Stimulated activated CD4-positive, alpha-beta T cell treated with anti-CD3 and anti-CD28 coated beads, Interleukin-4, amount 100 ng/mL, for 4 hours (primary cell): Measurements from ENCODE around the gene PCDHB8.
A peak's percentile ranks its signal among the peaks of the same experiment; 100 is the strongest.
"Not testable (repeated sequence)": the region's sequence is repeated elsewhere in the genome, so short reads cannot be mapped to it uniquely, and the experiment has no call there.

ENCODE experiments used
- DNase-seq, 2 experiments: peaks; one replicate each; pipeline ENCODE4 v3.0.0-alpha.2; 2020

Gene PCDHB8

GRCh38 chr5:141177577-141178191 lies at the start of gene PCDHB8:
TSS of gene PCDHB8 (plus strand) at chr5:141177790. CDS start at chr5:141178035, 245 bp downstream.
- DNase-seq = not testable (repeated sequence)

GRCh38 chr5:141135030-141135717 lies 42.4 kb upstream of the PCDHB8 start, which contains the start of gene PCDHB5:
TSS of gene PCDHB5 (plus strand) at chr5:141135206. CDS start at chr5:141135435, 229 bp downstream.
- no peak for DNase-seq

GRCh38 chr5:141135718-141136266 lies 41.8 kb upstream of the PCDHB8 start:
- no peak for DNase-seq

GRCh38 chr5:141137346-141137745 lies 40.2 kb upstream of the PCDHB8 start:
- not testable (repeated sequence) for DNase-seq

GRCh38 chr5:141149812-141150211 lies 27.8 kb upstream of the PCDHB8 start, which contains the start of gene PCDHB6:
TSS of gene PCDHB6 (plus strand) at chr5:141150057. CDS start at chr5:141150258, 201 bp downstream.
- no peak for DNase-seq

GRCh38 chr5:141150224-141150992 lies 27.2 kb upstream of the PCDHB8 start:
- no peak for DNase-seq

- no peak for DNase-seq
These were observed 26.6 kb upstream of the PCDHB8 start for GRCh38 chr5:141150993-141151325.

- DNase-seq = not testable (repeated sequence)
These were observed 26.0 kb upstream of the PCDHB8 start for GRCh38 chr5:141151632-141152031.

GRCh38 chr5:141152096-141152495 lies 25.5 kb upstream of the PCDHB8 start:
- not testable (repeated sequence) for DNase-seq

GRCh38 chr5:141155540-141156374 lies 21.8 kb upstream of the PCDHB8 start:
- no peak for DNase-seq

- not testable (repeated sequence) for DNase-seq
These were observed 20.2 kb upstream of the PCDHB8 start for GRCh38 chr5:141157356-141157755.

- DNase-seq = not testable (repeated sequence)
These were observed 19.7 kb upstream of the PCDHB8 start for GRCh38 chr5:141157901-141158300.

- peak in 1 of 2 experiments; percentile 6 for DNase-seq
These were observed 5.0 kb upstream of the PCDHB8 start, which contains the start of gene PCDHB7 for GRCh38 chr5:141172381-141173204. TSS of gene PCDHB7 (plus strand) at chr5:141172644. CDS start at chr5:141172836, 192 bp downstream.

- DNase-seq = not testable (repeated sequence)
These were observed 3.1 kb upstream of the PCDHB8 start for GRCh38 chr5:141174291-141175104.

GRCh38 chr5:141175933-141176332 lies 1.7 kb upstream of the PCDHB8 start:
- DNase-seq = no peak

- not testable (repeated sequence) for DNase-seq
These were observed 1.8 kb downstream of the PCDHB8 start for GRCh38 chr5:141179371-141179770.

- DNase-seq = not testable (repeated sequence)
These were observed 2.3 kb downstream of the PCDHB8 start for GRCh38 chr5:141179876-141180275.

GRCh38 chr5:141180313-141180712 lies 2.7 kb downstream of the PCDHB8 start:
- no peak for DNase-seq

GRCh38 chr5:141182248-141182647 lies 4.7 kb downstream of the PCDHB8 start, which contains the start of gene PCDHB16:
TSS of gene PCDHB16 (plus strand) at chr5:141182387. CDS start at chr5:141182560, 173 bp downstream.
- DNase-seq = no peak
